ENCODE data around the gene RPS4Y1.

DNA sequence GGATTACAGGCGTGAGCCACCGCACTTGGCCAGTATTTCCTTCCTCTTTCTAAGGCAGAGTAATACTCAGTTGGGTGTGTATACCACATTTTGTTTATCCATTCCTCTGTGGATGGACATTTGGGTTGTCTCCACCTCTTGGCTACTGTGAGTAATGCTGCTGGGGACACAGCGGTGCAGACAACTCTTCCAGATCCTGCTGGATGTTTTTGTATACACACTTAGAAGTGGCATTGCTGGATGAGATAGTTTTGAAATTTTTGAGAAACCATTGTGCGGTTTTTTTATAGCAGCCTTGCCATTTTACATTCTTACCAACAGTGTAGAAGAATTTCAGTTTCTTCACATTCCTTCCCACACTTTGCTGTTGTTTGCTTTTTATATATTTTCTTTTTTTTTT, 16.3 kb downstream of the RPS4Y1 start:
- TF ChIP-seq CBX3 (IDR thresholded peaks at IDR 0.05; ENCODE audit: low read depth) (no peak), ELF1 (IDR thresholded peaks at IDR 0.05; ENCODE audit: borderline replicate concordance, low read depth) (no peak), EZH2 (IDR thresholded peaks at IDR 0.05) (no peak), JUND (IDR thresholded peaks at IDR 0.05) (no peak), POLR2A (IDR thresholded peaks at IDR 0.05; ENCODE audit: borderline replicate concordance, extremely low read depth, insufficient read depth, insufficient read length) (no peak), EZH2phosphoT487 (IDR thresholded peaks at IDR 0.05; ENCODE audit: borderline replicate concordance) (no peak)
- TF ChIP-seq, protein P1, sequence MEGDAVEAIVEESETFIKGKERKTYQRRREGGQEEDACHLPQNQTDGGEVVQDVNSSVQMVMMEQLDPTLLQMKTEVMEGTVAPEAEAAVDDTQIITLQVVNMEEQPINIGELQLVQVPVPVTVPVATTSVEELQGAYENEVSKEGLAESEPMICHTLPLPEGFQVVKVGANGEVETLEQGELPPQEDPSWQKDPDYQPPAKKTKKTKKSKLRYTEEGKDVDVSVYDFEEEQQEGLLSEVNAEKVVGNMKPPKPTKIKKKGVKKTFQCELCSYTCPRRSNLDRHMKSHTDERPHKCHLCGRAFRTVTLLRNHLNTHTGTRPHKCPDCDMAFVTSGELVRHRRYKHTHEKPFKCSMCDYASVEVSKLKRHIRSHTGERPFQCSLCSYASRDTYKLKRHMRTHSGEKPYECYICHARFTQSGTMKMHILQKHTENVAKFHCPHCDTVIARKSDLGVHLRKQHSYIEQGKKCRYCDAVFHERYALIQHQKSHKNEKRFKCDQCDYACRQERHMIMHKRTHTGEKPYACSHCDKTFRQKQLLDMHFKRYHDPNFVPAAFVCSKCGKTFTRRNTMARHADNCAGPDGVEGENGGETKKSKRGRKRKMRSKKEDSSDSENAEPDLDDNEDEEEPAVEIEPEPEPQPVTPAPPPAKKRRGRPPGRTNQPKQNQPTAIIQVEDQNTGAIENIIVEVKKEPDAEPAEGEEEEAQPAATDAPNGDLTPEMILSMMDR (IDR thresholded peaks at IDR 0.05 in 2 of 3, conservative IDR thresholded peaks at IDR 0.05 in 1 of 3; ENCODE audit: borderline replicate concordance in 1 of 3, insufficient read depth in 1 of 3, low read depth in 2 of 3, low read length in 2 of 3) = 0 out of 6 replicates have a peak, but pooled peaks of 1 of the 3 experiments have one; percentile 7
- TF ChIP-seq, protein P2, sequence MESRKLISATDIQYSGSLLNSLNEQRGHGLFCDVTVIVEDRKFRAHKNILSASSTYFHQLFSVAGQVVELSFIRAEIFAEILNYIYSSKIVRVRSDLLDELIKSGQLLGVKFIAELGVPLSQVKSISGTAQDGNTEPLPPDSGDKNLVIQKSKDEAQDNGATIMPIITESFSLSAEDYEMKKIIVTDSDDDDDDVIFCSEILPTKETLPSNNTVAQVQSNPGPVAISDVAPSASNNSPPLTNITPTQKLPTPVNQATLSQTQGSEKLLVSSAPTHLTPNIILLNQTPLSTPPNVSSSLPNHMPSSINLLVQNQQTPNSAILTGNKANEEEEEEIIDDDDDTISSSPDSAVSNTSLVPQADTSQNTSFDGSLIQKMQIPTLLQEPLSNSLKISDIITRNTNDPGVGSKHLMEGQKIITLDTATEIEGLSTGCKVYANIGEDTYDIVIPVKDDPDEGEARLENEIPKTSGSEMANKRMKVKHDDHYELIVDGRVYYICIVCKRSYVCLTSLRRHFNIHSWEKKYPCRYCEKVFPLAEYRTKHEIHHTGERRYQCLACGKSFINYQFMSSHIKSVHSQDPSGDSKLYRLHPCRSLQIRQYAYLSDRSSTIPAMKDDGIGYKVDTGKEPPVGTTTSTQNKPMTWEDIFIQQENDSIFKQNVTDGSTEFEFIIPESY (IDR thresholded peaks at IDR 0.05; ENCODE audit: extremely low read depth, insufficient replicate concordance, low read length) = no peak
